GM12891 (cell line): Measurements from ENCODE around the gene DENND5A.
"Not testable (repeated sequence)": the region's sequence is repeated elsewhere in the genome, so short reads cannot be mapped to it uniquely, and the experiment has no call there.

Source experiments
- DNase-seq: peaks from one replicate; pipeline ENCODE4 v3.0.0; 2011; ENCODE audit warnings: low spot score; ENCODE audit not compliant: insufficient read length
- FAIRE-seq: peaks from 2 replicates; lab custom pipeline; 2011; peaks lifted over from hg19 to GRCh38; lab: Jason Lieb, UNC
- PAX5 ChIP-seq: IDR thresholded peaks from 2 replicates; pipeline ENCODE4 v1.6.1; 2011; ENCODE audit warnings: low read length, moderate library complexity, mild to moderate bottlenecking; ENCODE audit not compliant: insufficient read depth, severe bottlenecking
- POLR2A ChIP-seq: IDR thresholded peaks from 2 replicates; pipeline ENCODE4 v1.6.1; 2011; ENCODE audit warnings: low read depth, low read length, control low read depth
- POLR2AphosphoS5 ChIP-seq: IDR thresholded peaks from 2 replicates; pipeline ENCODE4 v1.6.1; 2011; ENCODE audit warnings: low read depth, low read length, control low read depth
- POU2F2 ChIP-seq: IDR thresholded peaks from 2 replicates; pipeline ENCODE4 v1.6.1; 2011; ENCODE audit warnings: low read depth, mild to moderate bottlenecking, control low read depth, low read length, moderate library complexity
- SPI1 ChIP-seq: IDR thresholded peaks from 2 replicates; pipeline ENCODE4 v1.6.1; 2011; ENCODE audit warnings: low read depth, low read length, control low read depth
- TAF1 ChIP-seq: IDR thresholded peaks from 2 replicates; pipeline ENCODE4 v1.6.1; 2011; ENCODE audit warnings: low read depth, low read length, control low read depth

The DENND5A gene

GRCh38 chr11:9266132-9266736 is 1.1 kb upstream of the DENND5A start:
- FAIRE-seq, result no peak
- DNase-seq, result no peak
- no peak for TF ChIP-seq POLR2A
- TF ChIP-seq POU2F2, result no peak
- no peak for TF ChIP-seq TAF1
- no peak for TF ChIP-seq PAX5
- TF ChIP-seq SPI1, result no peak
- TF ChIP-seq POLR2AphosphoS5, result no peak

- DNase-seq (peak; percentile 30), FAIRE-seq (no peak)
- TF ChIP-seq SPI1 (0 out of 2 replicates have a peak, but pooled peaks have one; percentile 17), POLR2A (no peak), PAX5 (no peak), TAF1 (no peak; the same call in 1 of the 2 replicates), POLR2AphosphoS5 (0 out of 2 replicates have a peak, but pooled peaks have one; percentile 9), POU2F2 (no peak)
Measured at GRCh38 chr11:9264316-9265210, 587 bp downstream of the DENND5A start.

GRCh38 chr11:9263840-9264315 is 1.3 kb downstream of the DENND5A start:
- TF ChIP-seq SPI1, result no peak
- TF ChIP-seq POU2F2, result peak; percentile 48; the same call in 1 of the 2 replicates
- no peak for FAIRE-seq
- peak; percentile 66 for DNase-seq

GRCh38 chr11:9260838-9261146 is 4.4 kb downstream of the DENND5A start:
- peak; percentile 9 for FAIRE-seq
- DNase-seq, result not testable (repeated sequence)

- no peak for TF ChIP-seq POLR2AphosphoS5
- no peak for TF ChIP-seq TAF1
- TF ChIP-seq PAX5, result no peak
- TF ChIP-seq POLR2A, result no peak
- TF ChIP-seq POU2F2, result no peak
- TF ChIP-seq SPI1, result no peak
- DNase-seq (no peak), FAIRE-seq (no peak)
Measured at GRCh38 chr11:9259981-9260837, 4.9 kb downstream of the DENND5A start.

DNA sequence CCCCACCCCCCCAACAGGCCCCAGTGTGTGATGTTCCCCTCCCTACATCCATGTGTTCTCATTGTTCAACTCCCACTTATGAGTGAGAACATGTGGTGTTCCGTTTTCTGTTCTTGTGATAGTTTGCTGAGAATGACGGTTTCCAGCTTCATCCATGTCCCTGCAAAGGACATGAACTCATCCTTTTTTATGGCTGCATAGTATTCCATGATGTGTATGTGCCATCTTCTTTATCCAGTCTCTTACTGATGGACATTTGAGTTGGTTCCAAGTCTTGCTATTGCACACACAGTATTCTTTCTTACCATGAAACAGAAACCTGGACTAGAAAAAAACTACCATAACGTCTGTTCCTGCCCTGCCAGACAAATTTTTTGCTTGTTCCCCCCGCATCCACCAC is 6.9 kb downstream of the DENND5A start:
- FAIRE-seq, result not testable (repeated sequence)

GRCh38 chr11:9254416-9254815 is 10.7 kb downstream of the DENND5A start:
- FAIRE-seq, result no peak
- TF ChIP-seq SPI1 (no peak), POLR2AphosphoS5 (no peak), POLR2A (no peak), PAX5 (no peak), POU2F2 (no peak), TAF1 (no peak)

More for the DNA sequence above, 6.9 kb downstream of the DENND5A start:
- not testable (repeated sequence) for DNase-seq

GRCh38 chr11:9253086-9253485 is 12.1 kb downstream of the DENND5A start:
- no peak for TF ChIP-seq POLR2AphosphoS5
- no peak for TF ChIP-seq PAX5
- no peak for TF ChIP-seq SPI1
- no peak for TF ChIP-seq POLR2A
- TF ChIP-seq POU2F2, result no peak
- no peak for TF ChIP-seq TAF1
- FAIRE-seq, result no peak
- DNase-seq, result no peak

More at GRCh38 chr11:9254416-9254815, 10.7 kb downstream of the DENND5A start:
- no peak for DNase-seq

- no peak for TF ChIP-seq POLR2AphosphoS5
- no peak for TF ChIP-seq TAF1
- TF ChIP-seq POLR2A, result no peak
- TF ChIP-seq POU2F2, result no peak
- no peak for TF ChIP-seq PAX5
- TF ChIP-seq SPI1, result no peak
- FAIRE-seq (no peak), DNase-seq (no peak)
Measured at GRCh38 chr11:9251311-9251710, 13.8 kb downstream of the DENND5A start.

DNA sequence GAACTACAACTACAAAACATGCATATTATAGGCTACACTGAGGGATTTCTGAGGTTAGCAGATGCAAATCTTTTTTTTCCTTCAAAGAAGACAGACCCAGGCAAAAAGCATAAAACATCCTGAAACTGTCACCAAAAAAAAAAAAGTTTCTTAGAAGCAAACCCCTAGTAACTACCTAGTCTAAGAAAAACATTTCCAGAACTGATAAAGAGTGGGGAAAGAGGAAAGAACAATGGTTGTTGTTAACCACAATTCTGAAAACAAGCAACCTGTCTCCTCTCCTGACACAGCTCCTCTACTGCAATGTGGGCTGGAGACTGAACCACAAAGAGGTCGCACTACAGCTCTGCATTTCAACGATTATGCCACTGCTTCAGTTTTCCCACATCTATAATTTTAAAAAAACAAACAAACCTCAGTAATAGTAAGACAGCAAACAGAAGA is 15.0 kb downstream of the DENND5A start:
- DNase-seq (peak; percentile 39), FAIRE-seq (peak; percentile 69)
- TF ChIP-seq PAX5, result no peak
- peak; percentile 42; the same call in 1 of the 2 replicates for TF ChIP-seq POU2F2
- TF ChIP-seq TAF1, result no peak
- no peak for TF ChIP-seq POLR2A
- TF ChIP-seq POLR2AphosphoS5, result no peak
- no peak for TF ChIP-seq SPI1
